Right cardiac atrium (tissue), 5 donors: Measurements from ENCODE around the gene COL5A1. TPM values are rescaled to one million over a fixed set of nuclear protein-coding genes. Genes with fewer than 3 reads are reported as not detected.

ENCODE experiments used
- ATAC-seq, 2 donors: fragments of 200-7000 bp; cut with Tn5 transposase; one replicate each; pipeline versions ENCODE4 v1.8.0 to v1.9.1; 2020; ENCODE audit warnings: moderate library complexity in 2 of 2, mild to moderate bottlenecking in 1 of 2
- DNase-seq, 3 donors: peaks; one replicate each; pipeline ENCODE4 v3.0.0-alpha.2; 2020
- H3K27ac ChIP-seq: one replicate; pipeline ENCODE4 v1.5.1; 2013; ENCODE audit warnings: mild to moderate bottlenecking, low read length, control low read depth, moderate library complexity
- H3K27me3 ChIP-seq: one replicate; pipeline ENCODE4 v1.6.1; 2013; ENCODE audit not compliant: control insufficient read depth, insufficient read depth
- H3K4me1 ChIP-seq: one replicate; pipeline ENCODE4 v1.6.1; 2013; ENCODE audit warnings: low read length; ENCODE audit not compliant: control insufficient read depth, insufficient read depth
- H3K4me3 ChIP-seq: one replicate; pipeline ENCODE4 v1.5.1; 2013; ENCODE audit warnings: low read length, control low read depth
- H3K9me3 ChIP-seq: one replicate; pipeline ENCODE4 v1.6.1; 2013; ENCODE audit warnings: low read length; ENCODE audit not compliant: control insufficient read depth
- WGBS: extraction: QIAGEN DNeasy Blood & Tissue Kit; methylation state at CpG from one replicate; pipeline ENCODE4 v1.1.7; 2013; 5-methylcytosine and 5-hydroxymethylcytosine counted together
- intact Hi-C, 4 donors: fragments of 100-400 bp; cut with DNase I; formaldehyde crosslinking; loops; one replicate each; pipeline versions ENCODE4 v1.11.0 to v1.14.0; 2022 to 2023
- polyA plus RNA-seq: library from polyadenylated mRNA; stranded (reverse); fragments of 200-250 nt; gene quantifications from one replicate; pipeline ENCODE4 v1.2.3, GENCODE V29; 2013
- total RNA-seq, 4 donors: library from RNA; stranded (reverse); fragmentation: NEBNext Ultra II Directional; extraction: Animal tissue kit (Norgen Biotek cat#: 25700); gene quantifications; one replicate each; pipeline ENCODE4 v1.2.1, GENCODE V29; 2021
- donor health status: healthy with polysubstance abuse.
- donor health status: DM: no; HTN: yes; CAD: no.
- donor health status: DM: no; HTN: no; CAD: no.
- donor health status: DM: no; HTN: yes; CAD: no; lungs with severe emphysema.
- donor health status: DM: yes; HTN: yes; CAD: no.

Gene COL5A1
- total and polyA plus RNA-seq, 5 donors, result 15.4 to 35.8 (median 22.7) TPM

GRCh38 chr9:134627417-134628353 is 13.9 kb upstream of the COL5A1 start:
- peak; percentile 10 to 41 (median 31) for DNase-seq
- 84% methylated on average over 39 of the region's 39 CpGs for WGBS
- no peak overlapping the region for H3K4me3 ChIP-seq

GRCh38 chr9:134628354-134628736 is 13.3 kb upstream of the COL5A1 start:
- no peak for ATAC-seq
- Histone ChIP-seq H3K27me3 (no peaks in the 10 kb centered on the region), H3K4me3 (no peak overlapping the region), H3K9me3 (no peaks in the 10 kb centered on the region), H3K27ac (no peak overlapping the region), H3K4me1 (no peaks in the 10 kb centered on the region)
- intact Hi-C loops, result no loop called here
- DNase-seq, result no peak
- 88% methylated on average over 9 of the region's 9 CpGs for WGBS

More at GRCh38 chr9:134627417-134628353, 13.9 kb upstream of the COL5A1 start:
- Histone ChIP-seq H3K9me3 (no peaks in the 10 kb centered on the region), H3K4me1 (no peaks in the 10 kb centered on the region), H3K27me3 (no peaks in the 10 kb centered on the region), H3K27ac (no peak overlapping the region)
- intact Hi-C loops, result no loop called here
- no peak for ATAC-seq

- no peak for ATAC-seq
- Histone ChIP-seq H3K9me3 (no peaks in the 10 kb centered on the region), H3K27me3 (no peaks in the 10 kb centered on the region), H3K27ac (no peak overlapping the region), H3K4me3 (no peak overlapping the region), H3K4me1 (no peaks in the 10 kb centered on the region)
- 87% methylated on average over 21 of the region's 21 CpGs for WGBS
- intact Hi-C loops, result no loop called here
- peak; percentile 5 to 38 (median 21) for DNase-seq
These were observed 12.5 kb upstream of the COL5A1 start for GRCh38 chr9:134629061-134629585.

GRCh38 chr9:134629586-134630392 is 11.8 kb upstream of the COL5A1 start:
- Histone ChIP-seq H3K4me1 (no peaks in the 10 kb centered on the region), H3K9me3 (no peaks in the 10 kb centered on the region), H3K27ac (no peak overlapping the region), H3K4me3 (no peak overlapping the region), H3K27me3 (no peaks in the 10 kb centered on the region)
- peak in 1 of 2 donors; percentile 6 for ATAC-seq
- intact Hi-C loops, result no loop called here
- DNase-seq, result peak; percentile 8 to 50 (median 37)
- 87% methylated on average over 16 of the region's 16 CpGs for WGBS

- Histone ChIP-seq H3K4me1 (no peaks in the 10 kb centered on the region), H3K4me3 (no peak overlapping the region), H3K27me3 (no peaks in the 10 kb centered on the region), H3K27ac (no peak overlapping the region), H3K9me3 (no peaks in the 10 kb centered on the region)
- 89% methylated on average over 13 of the region's 13 CpGs for WGBS
- ATAC-seq (no peak), DNase-seq (peak; percentile 3 to 40 (median 11))
- intact Hi-C loops, result no loop called here
These were observed 11.2 kb upstream of the COL5A1 start for GRCh38 chr9:134630393-134630790.

GRCh38 chr9:134630861-134631260 is 10.7 kb upstream of the COL5A1 start:
- Histone ChIP-seq H3K9me3 (no peaks in the 10 kb centered on the region), H3K4me3 (no peak overlapping the region), H3K27me3 (no peaks in the 10 kb centered on the region), H3K4me1 (no peaks in the 10 kb centered on the region), H3K27ac (no peak overlapping the region)
- intact Hi-C loops, result no loop called here
- DNase-seq (peak; percentile 4 to 40 (median 11)), ATAC-seq (no peak)
- 95% methylated on average over 8 of the region's 8 CpGs for WGBS

GRCh38 chr9:134631881-134632280 is 9.7 kb upstream of the COL5A1 start:
- peak in 1 of 3 donors; percentile 9 for DNase-seq
- no peak overlapping the region for H3K4me3 ChIP-seq
- 90% methylated on average over 10 of the region's 10 CpGs for WGBS
- H3K4me1 ChIP-seq, result no peaks in the 10 kb centered on the region
- no peak for ATAC-seq
- intact Hi-C loops, result no loop called here
- no peaks in the 10 kb centered on the region for H3K9me3 ChIP-seq
- H3K27ac ChIP-seq, result no peak overlapping the region
- no peaks in the 10 kb centered on the region for H3K27me3 ChIP-seq

- DNase-seq (peak in 1 of 3 donors; percentile 22), ATAC-seq (no peak)
- Histone ChIP-seq H3K27me3 (no peaks in the 10 kb centered on the region), H3K4me1 (no peaks in the 10 kb centered on the region), H3K27ac (no peak overlapping the region), H3K4me3 (no peak overlapping the region), H3K9me3 (no peaks in the 10 kb centered on the region)
- 93% methylated on average over 9 of the region's 9 CpGs for WGBS
- intact Hi-C loops, result no loop called here
These were observed 9.3 kb upstream of the COL5A1 start for GRCh38 chr9:134632329-134632728.

GRCh38 chr9:134633362-134634142 is 8.1 kb upstream of the COL5A1 start:
- Histone ChIP-seq H3K4me1 (no peaks in the 10 kb centered on the region), H3K4me3 (no peak overlapping the region), H3K9me3 (no peaks in the 10 kb centered on the region), H3K27ac (no peak overlapping the region), H3K27me3 (no peaks in the 10 kb centered on the region)
- WGBS, result 86% methylated on average over 16 of the region's 16 CpGs
- ATAC-seq, result no peak
- DNase-seq, result peak; percentile 5 to 34 (median 28)
- intact Hi-C loops, result no loop called here

GRCh38 chr9:134634176-134634575 is 7.4 kb upstream of the COL5A1 start:
- intact Hi-C loops, result no loop called here
- 90% methylated on average over 9 of the region's 9 CpGs for WGBS
- H3K9me3 ChIP-seq, result no peaks in the 10 kb centered on the region
- ATAC-seq, result no peak
- H3K4me3 ChIP-seq, result no peak overlapping the region
- no peak overlapping the region for H3K27ac ChIP-seq
- DNase-seq, result peak in 1 of 3 donors; percentile 24
- no peaks in the 10 kb centered on the region for H3K4me1 ChIP-seq
- H3K27me3 ChIP-seq, result no peaks in the 10 kb centered on the region
